Activated T-cell treated with anti-CD3 and anti-CD28 coated beads for 24 hours (primary cell): ENCODE data around the gene CAMK1D.
"Not testable (repeated sequence)": the region's sequence is repeated elsewhere in the genome, so short reads cannot be mapped to it uniquely, and the experiment has no call there.

Experiments
- DNase-seq: peaks from one replicate; pipeline ENCODE4 v3.0.0-alpha.2; 2020; ENCODE audit warnings: low read depth

Gene CAMK1D

DNA sequence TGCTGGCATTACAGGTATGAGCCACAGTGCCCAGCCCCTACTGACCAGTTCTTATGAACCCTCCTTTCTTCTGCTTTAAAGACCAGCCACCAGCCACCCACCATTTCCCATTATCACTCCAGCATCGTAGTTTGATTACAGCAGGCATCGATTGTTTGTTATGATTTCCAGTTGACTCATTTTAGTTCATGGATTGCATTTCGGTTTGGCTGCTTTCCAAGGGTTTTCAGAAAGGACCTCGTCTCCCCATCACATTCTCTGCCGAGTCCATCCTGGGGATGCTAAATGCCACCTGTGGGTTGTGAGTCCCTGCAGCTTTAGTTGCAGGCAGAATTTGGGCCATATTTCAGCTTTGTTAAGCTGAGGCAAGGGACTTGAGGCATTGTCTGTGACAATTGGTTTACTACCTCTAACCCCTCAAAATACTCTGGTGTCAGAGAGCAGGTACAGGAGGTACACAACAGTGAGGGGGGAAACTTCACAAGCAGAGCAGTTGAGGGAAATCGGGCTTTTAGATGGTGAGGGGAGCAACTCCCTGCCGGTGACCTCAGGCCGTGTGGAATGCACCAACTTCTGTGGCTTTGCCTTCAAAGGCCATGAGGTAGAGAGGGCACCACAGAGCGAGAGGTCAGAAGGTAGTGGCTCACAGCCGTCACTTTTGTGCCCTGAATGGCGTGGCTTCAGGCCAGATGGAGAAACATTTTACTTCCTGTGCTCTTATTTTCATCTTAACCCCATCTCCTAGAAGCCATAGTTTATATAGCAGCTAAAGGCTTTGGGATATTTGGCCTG is 448.3 kb downstream of the CAMK1D start:
- no peak for DNase-seq

DNA sequence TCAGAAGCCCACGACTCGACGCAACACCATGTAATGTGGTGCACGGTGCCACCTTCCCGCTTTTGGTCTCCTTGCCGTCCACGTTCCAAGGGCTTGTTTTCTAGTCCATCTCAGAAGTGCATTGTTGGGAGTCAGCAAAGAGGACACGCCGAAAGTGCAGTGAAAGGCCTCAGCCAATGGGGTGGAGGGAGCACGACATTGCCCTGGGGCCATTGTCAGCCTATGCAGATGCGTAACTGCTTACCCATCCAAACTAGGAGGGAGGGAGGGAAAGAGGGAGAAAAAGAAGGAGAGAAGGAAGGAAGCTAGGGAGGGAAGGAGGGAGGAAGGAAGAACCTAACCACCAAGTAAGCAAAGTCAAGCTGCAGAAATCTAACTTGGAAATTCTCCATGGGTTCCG is 449.8 kb downstream of the CAMK1D start:
- no peak for DNase-seq

DNA sequence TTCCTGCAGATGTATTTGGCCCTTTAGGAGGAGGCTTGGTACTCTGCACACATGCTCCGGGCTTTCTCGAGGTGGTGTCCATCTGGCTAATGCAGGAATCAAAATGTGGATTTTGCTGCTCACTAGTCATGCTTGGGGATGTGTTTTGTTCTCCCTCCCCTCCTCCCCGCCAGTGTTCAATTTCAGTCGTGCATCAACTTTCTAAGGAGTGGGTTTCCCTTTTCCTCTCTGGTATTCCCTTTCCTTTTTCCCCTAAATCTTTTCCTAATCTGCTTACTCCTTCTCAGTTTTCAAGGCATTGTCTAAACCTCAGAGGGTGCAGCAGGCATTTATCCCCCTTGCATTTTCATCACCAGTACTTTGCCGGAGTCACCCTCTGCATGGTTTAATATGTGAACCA is 450.4 kb downstream of the CAMK1D start:
- no peak for DNase-seq

DNA sequence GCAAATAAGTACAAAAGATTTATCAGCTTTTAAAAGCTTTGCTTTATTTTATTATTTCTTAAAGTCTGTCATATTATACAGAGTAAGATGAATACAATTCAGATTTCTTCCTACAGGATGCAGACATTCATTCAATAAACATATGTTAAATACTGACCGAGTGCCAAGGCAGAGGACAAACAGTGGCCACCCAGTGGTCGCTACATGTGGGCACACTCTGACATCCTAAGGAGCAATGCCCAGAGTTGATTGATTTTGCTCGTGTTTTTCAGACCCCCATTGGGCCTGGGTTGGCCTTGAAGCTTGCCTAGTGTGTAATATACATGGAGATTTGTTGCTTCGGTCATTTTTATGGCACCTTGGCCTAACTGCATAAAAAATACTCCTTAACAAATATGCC is 451.0 kb downstream of the CAMK1D start:
- DNase-seq, result no peak

DNA sequence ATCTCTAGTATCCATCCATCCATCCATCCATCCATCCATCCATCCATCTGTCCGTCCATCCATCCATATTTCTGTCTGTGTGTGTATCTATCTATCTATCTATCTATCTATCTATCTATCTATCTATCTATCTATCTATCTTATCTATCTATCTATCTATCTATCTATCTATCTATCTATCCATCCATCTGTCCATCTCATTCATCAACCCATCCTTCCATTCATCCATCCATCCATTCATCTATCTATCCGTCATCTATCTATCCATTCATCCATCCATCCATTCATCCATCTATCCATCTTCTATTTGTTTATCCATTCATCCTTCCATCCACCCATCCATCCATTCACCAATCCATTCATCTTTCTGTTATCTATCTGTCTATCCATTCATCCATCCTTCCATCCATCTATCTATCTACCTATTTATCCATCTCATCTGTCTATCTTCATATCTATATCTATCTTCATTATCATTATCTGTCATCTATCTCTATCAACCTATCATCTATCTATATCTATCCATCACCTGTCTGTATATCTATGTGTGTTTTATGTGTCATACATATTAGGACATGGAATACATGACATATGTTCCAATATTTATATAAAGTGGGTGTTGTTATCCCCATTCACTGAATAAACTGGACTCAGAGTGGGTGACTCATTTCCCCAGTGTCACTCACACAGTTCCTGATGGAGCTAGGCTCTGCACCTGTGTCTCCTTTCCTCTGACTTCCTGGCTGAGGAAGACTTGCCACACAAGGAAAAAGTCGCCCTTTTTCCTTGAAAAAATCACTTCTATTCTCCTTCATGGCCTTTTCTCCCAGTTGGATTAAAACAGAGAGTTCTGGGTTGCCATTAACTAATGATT is 452.1 kb downstream of the CAMK1D start:
- DNase-seq, result no peak

DNA sequence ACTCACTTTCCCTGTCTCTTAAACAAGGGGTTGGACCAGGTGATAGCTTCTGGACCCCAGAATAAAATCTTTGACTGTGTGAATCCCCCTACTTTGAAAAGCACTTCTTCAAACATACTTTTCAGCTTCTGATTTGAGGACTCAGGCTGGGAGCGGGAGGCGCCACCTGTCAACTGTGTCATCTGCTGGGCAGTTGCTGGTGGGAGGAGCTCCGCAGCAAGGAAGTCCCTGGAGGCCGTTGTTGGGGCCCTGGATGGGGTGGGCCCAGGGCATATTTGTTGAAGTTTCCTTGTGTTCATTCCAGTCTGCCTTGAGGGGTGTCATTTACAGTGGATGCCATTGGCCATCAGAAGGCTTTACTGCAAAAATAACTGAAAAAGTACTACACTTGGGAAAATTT is 454.4 kb downstream of the CAMK1D start:
- DNase-seq, result no peak

DNA sequence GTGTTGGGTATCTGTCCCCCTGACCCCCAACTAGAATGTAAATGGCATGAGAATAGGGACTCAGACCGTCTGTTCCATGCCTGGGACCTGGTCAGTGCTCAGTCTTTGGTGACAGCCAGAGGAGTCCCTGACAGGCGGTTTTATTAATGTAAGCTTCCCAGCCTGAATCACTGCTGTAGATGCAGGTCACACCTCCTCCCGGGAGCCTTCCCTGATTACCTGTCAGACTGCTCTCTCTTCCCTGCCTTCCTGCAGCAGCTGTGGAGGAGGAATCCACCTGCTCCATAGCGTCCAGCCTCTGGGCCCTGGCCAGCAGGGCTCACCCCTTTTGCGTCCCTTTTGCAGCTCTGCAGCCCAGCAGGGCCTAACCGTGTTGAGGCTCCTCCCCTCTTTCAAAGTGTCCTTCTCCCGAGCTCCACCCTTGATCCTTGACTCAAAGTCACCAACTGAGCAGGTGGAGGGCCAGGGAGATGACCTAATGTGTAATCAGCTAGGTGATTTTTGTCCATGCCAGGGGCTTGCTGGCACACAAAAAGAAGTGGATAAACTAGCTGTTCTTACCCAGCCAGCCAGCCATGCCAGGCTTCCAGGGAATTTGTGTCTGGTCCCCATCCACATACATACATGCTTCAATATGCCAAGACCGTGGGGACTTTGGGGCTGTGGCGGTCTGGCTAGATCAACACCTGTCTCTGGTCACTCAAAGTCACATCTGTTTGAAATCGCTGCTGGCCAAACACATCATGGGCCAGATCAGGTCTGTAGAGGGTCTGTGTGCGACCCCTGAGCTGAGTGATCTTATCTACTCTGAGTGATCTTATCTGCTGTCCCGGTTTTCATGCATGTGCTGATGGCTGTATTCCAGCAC is 457.1 kb downstream of the CAMK1D start:
- DNase-seq, result no peak

DNA sequence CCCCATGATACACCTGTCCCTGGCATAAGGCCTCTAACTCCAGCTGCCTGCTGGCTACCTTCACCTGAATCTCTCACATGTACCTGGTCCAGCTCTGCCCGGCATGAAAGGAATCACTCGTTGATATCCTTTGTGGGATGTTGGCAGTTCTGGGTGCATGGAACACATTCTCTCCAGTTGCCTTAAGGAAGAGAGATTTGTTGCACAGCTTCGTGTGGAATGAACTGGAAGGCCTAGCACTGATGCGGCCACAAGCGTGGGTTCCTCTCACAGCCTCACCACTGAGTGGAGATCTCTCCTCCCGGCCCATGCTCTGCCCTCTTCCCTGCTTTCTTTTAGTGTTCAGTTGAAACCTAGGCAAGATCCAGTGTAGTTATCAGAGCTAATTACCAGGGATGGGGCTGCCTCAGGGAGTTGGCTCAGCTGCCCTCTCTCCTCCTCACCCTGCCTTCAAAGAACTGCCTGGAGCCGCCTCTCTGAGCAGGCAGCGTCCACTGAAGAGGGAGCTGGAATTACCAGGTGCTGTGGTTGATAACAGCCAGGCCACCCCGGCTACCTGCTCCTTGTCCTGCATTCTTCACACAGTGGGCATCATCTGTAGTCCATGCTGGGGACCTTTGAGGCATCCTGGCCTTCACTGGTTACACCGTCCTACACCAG is 457.9 kb downstream of the CAMK1D start:
- DNase-seq, result no peak

DNA sequence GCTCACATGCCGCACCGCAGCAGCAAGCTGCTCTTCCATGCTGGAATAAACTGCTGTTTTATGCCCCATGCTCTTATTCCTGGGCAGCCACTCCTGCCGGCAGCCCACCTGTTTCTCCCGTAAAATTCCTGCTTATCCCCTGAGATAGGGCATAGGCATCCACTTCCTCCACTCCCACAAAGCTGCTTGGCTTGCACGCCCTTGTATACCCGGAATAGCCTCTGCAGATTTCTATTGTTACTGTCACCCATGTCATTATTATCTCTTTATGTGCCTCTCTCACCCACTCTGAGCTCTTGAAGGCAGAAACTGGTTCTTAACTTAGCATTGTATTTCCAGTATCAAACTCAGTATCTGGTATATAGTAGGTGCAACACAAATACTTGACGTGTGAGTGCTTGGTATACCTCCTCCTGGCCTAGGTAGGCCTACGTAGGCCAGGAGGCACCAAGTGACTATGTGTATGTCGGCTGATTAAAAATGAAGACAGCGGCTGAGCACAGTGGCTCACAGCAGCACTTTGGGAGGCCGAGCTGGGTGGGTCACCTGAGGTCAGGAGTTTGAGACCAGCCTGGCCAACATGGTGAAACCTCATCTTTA is 458.8 kb downstream of the CAMK1D start:
- DNase-seq, result no peak

DNA sequence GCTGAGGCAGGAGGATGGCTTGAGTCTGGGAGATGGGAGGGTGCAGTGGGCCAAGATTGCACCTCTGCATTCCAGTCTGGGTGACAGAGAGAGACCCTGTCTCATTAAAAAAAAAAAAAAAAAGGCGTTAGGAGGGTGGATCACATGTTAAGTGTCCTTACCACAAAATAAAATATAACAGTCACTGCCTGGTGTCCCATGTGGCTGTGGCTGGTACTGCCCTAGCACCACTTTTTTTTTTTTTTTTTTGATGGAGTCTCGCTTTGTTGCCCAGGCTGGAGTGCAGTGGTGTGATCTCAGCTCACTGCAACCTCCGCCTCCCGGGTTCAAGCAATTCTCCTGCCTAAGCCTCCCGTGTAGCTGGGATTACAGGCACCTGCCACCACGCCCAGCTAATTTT is 460.7 kb downstream of the CAMK1D start:
- not testable (repeated sequence) for DNase-seq

DNA sequence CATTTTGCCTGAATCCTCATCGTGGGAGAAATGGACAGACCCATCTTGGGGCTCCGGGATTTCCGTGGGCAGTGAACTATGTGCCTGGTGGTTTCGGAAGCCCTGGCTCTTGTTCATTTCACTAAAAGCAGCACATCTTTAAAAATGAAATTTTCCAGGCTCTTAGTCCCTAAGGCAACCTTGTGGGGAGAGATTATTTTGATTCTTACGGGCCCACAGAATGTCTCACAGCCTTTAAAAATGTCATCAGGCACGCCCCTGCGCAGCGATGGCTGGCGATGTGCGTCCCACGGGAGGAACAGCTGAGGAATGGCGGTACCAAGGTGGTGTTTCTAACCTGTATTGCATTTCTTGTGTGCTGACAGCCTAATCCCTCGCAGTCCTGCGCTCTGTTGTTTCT is 462.5 kb downstream of the CAMK1D start:
- no peak for DNase-seq

DNA sequence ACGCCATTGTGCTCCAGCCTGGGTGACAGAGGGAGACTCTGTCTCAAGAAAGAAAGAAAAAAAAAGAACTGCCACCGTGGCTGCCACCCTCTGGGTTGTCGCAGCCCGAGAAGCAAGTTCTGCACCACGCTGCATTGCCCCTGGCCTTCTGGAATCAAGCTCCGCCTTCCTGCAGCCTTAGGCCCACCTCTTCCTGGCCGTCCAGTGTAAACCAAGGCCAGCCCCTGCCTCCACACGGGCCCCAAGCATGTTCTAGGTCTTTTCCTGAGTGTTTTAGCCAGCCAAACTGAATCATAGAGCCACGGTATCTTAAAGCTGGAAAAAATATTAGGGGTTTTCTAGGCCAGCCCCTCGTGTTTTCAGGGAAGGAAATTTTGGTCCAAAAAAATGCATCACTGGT is 463.2 kb downstream of the CAMK1D start:
- no peak for DNase-seq

DNA sequence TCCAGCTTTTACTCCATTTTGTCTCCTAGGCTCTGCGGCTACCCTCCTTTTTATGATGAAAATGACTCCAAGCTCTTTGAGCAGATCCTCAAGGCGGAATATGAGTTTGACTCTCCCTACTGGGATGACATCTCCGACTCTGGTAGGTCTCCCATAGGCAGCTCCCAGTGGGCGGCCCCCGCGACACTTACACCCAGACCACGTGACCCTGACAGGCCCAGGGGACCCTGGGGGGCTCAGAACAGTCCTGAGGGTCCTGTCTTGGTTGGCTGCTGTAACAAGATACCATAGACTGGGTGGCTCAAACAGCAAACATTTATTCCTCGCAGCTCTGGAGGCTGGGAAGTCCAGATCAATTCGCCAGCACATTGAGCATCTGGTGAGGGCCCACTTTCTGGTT is 464.8 kb downstream of the CAMK1D start:
- no peak for DNase-seq

DNA sequence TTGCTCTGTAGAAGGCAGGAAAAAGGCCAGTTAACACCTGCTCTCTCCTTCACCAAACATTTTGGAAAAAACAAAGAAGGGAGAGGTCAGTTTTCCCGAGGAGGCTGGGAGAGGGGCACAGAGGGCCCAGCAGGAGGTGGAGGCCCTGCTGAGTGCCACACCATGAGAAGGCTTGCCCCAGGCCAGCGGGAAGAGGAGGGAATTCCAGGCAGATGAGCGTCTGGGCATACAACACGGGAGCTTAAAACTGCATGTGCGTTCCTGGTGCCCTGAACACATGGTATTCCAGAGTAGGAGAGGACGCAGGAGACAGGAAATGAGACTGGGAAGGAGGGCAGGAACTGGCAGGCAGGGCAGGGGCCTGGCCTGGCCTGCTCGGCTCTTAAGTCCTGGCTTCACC is 469.7 kb downstream of the CAMK1D start:
- DNase-seq, result no peak

DNA sequence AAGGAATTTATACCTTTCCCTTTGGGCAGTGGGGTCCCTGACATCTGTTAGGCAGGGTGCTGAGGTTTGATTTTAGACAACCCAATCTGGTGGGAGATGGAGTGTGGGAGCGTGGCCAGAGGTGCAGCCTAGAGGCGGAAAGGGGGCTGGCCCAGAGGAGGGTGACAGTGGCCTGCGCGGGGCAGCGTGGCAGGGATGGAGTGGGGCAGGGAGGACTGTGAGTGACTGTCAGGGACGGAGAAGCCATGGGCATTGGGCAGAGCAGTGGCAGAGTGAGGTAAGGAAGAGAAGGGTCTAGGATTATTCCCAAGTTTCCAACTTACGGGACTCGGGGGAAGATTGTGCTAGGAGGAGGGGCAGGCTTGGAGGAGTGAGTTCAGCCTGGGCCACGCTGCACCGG is 470.3 kb downstream of the CAMK1D start:
- DNase-seq, result no peak

DNA sequence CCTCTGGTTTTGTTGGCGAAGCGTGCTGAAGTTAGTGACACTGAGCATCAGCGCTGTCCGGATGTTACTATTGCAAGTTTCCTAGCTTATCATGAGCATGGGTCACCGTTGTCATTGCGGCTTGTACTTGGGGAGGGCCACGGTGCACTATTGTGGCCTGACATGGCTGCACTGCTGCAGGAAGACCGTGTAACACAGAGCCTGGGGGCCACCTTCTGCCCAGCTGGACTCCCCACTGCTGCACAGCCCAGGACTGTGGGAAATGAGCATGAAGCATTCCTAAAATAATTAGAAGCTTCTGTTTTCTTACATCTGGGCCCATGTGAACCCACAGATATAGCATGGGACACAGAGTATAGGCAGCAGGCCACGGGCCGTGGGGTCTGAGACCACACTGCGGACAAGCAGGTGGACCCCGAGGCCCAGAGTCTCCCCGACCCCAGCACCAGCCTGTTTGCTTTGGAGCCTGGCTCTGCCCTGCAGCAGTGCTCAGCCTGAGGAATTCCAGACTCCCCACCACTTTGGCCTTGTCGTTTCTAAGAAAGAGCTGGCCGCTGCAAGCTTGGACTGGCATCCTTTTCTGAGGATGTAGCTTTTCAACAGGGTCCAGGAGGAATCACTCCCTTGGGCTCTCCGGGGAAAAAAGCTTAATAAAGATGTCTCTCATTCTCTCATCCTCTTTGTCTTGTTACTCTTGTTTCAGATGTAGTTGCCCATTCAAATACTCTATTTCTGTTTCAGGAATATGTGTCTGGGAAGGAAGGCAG is 473.0 kb downstream of the CAMK1D start:
- no peak for DNase-seq

DNA sequence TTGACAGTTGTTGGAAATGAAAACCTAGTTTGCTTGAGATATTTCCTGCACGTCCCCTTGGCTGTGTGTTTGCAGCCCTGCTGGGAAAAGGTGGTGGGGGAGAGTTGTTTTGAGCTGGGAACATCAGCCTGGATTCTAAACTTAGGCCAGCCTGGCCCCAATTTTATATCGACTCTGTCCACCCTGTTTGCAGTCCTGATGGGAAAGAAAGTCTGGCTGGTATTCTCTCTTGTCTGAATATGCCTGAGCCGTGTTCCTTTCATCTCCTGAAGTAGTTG is 473.5 kb downstream of the CAMK1D start:
- no peak for DNase-seq

DNA sequence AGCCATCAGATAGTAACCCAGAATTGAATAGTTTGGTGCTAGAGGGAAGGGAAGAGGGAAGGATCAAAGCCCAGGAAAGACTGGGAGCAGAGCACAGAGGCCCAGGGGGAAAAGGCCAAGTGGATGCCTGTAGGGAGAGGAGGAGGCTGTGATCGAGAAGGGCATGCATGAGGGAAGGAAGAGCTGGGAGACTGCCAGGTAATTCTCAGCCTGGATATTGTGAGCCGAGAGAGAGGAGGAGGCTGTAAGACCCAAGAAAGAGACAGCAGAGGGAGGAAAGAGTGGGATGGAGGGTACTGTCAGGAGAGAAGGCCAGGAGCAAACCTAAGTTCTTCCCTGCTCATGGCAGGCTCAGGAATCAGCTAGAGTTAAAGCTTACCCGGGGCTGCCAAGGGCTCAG is 474.0 kb downstream of the CAMK1D start:
- no peak for DNase-seq

DNA sequence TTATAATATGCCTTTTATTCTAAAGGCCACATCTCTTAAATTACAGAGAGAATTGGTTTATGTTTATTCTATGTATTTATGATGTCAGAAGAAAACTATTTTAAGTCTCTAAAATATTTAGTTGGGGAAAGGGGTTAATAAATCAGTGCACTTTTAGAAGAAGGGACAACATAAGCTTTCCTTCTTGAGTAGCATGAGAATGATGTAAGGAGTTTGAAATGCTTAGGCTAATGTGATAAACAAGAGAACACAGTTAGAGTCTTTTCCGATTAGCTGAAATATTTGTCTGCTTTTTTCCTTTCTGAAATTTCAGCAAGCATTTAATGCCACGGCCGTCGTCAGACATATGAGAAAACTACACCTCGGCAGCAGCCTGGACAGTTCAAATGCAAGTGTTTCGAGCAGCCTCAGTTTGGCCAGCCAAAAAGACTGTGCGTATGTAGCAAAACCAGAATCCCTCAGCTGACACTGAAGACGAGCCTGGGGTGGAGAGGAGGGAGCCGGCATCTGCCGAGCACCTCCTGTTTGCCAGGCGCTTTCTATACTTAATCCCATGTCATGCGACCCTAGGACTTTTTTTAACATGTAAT is 476.0 kb downstream of the CAMK1D start:
- DNase-seq, result no peak

DNA sequence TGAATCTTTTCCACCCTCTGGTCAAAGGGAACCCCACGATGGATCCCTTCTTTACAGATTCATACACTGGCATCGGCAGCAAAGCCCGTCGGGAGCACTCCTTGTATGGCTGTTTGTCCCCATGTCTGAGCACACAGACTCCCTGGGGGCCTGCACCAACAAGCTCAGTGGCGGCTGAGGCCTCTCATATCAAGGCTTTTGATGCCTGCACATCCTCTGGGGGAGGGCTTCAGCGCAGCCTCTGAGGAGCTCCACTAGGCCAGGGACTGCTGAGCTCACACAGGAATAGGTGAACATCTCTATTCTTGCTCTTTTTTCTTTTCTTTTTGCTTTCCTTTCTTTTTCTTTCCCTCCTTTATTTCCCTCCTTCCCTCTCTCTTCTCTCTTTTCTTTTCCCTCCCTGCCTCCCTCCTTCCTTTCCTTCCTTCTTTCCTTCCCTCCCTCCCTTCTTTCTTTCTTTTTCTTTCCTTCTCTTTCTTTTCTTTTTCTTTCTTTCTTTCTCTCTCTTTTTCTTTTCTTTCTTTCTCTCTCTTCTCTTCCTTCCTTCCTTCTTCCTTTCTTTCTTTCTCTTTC is 477.5 kb downstream of the CAMK1D start:
- no peak for DNase-seq
